ENCODE measurements around the gene RABGAP1L.
"Not testable (repeated sequence)": the region's sequence is repeated elsewhere in the genome, so short reads cannot be mapped to it uniquely, and the experiment has no call there.

Gene RABGAP1L

GRCh38 chr1:174870319-174870718, 711.0 kb downstream of the RABGAP1L start:
- no peak for DNase-seq (ENCODE audit: low read depth in 2 of 2)

- DNase-seq (ENCODE audit: low read depth in 2 of 2) = no peak
Observed at GRCh38 chr1:174871886-174872285, 712.6 kb downstream of the RABGAP1L start.

- no peak for DNase-seq (ENCODE audit: low read depth in 2 of 2)
Observed at GRCh38 chr1:174872615-174873058, 713.3 kb downstream of the RABGAP1L start.

- no peak for DNase-seq (ENCODE audit: low read depth in 2 of 2)
Observed at GRCh38 chr1:174874331-174875053, 715.2 kb downstream of the RABGAP1L start.

- DNase-seq (ENCODE audit: low read depth in 2 of 2) = no peak
Observed at GRCh38 chr1:174875306-174875705, 716.0 kb downstream of the RABGAP1L start.

- DNase-seq (ENCODE audit: low read depth in 2 of 2) = no peak
Observed at GRCh38 chr1:174877208-174877673, 717.9 kb downstream of the RABGAP1L start.

GRCh38 chr1:174880171-174880570, 720.9 kb downstream of the RABGAP1L start:
- no peak for DNase-seq (ENCODE audit: low read depth in 2 of 2)

GRCh38 chr1:174883409-174883808, 724.1 kb downstream of the RABGAP1L start:
- no peak for DNase-seq (ENCODE audit: low read depth in 2 of 2)

GRCh38 chr1:174884038-174884437, 724.7 kb downstream of the RABGAP1L start:
- DNase-seq (ENCODE audit: low read depth in 2 of 2) = no peak

GRCh38 chr1:174884566-174884965, 725.2 kb downstream of the RABGAP1L start:
- no peak for DNase-seq (ENCODE audit: low read depth in 2 of 2)

- DNase-seq (ENCODE audit: low read depth in 2 of 2) = no peak
Observed at GRCh38 chr1:174890024-174890423, 730.7 kb downstream of the RABGAP1L start.

GRCh38 chr1:174892016-174892415, 732.7 kb downstream of the RABGAP1L start:
- DNase-seq (ENCODE audit: low read depth in 2 of 2) = no peak

- DNase-seq (ENCODE audit: low read depth in 2 of 2) = no peak
Observed at GRCh38 chr1:174894117-174894762, 734.9 kb downstream of the RABGAP1L start.

- DNase-seq (ENCODE audit: low read depth in 2 of 2) = not testable (repeated sequence)
Observed at GRCh38 chr1:174895610-174896009, 736.3 kb downstream of the RABGAP1L start.

GRCh38 chr1:174898102-174898797, 738.9 kb downstream of the RABGAP1L start:
- no peak for DNase-seq (ENCODE audit: low read depth in 2 of 2)

GRCh38 chr1:174900317-174900716, 741.0 kb downstream of the RABGAP1L start:
- DNase-seq (ENCODE audit: low read depth in 2 of 2) = no peak

GRCh38 chr1:174902531-174903099, 743.3 kb downstream of the RABGAP1L start:
- DNase-seq (ENCODE audit: low read depth in 2 of 2) = no peak

- no peak for DNase-seq (ENCODE audit: low read depth in 2 of 2)
Observed at GRCh38 chr1:174911606-174912005, 752.3 kb downstream of the RABGAP1L start.

- DNase-seq (ENCODE audit: low read depth in 2 of 2) = no peak
Observed at GRCh38 chr1:174912264-174912663, 752.9 kb downstream of the RABGAP1L start.

- no peak for DNase-seq (ENCODE audit: low read depth in 2 of 2)
Observed at GRCh38 chr1:174913225-174913903, 754.0 kb downstream of the RABGAP1L start.

GRCh38 chr1:174914991-174915390, 755.7 kb downstream of the RABGAP1L start:
- no peak for DNase-seq (ENCODE audit: low read depth in 2 of 2)

GRCh38 chr1:174916846-174917245, 757.5 kb downstream of the RABGAP1L start:
- DNase-seq (ENCODE audit: low read depth in 2 of 2) = no peak
